GM23338 (cell line): Measurements from ENCODE around the gene ENTPD3. TPM values are rescaled to one million over a fixed set of nuclear protein-coding genes. Genes with fewer than 3 reads are reported as not detected.
A peak's percentile ranks its signal among the peaks of the same experiment; 100 is the strongest.

Experiments
- ATAC-seq: fragments of 200-7000 bp; cut with Tn5 transposase; 3 replicates; pipeline ENCODE4 v1.9.1; 2020
- DNase-seq: peaks from one replicate; pipeline ENCODE4 v3.0.0-alpha.2; 2015; ENCODE audit warnings: low spot score
- H2AFZ ChIP-seq: fragments of 200-600 bp; sonication (generic); 2 replicates; pipeline ENCODE4 v1.8.0; 2016; ENCODE audit warnings: antibody characterized with exemption, mild to moderate bottlenecking, moderate library complexity
- H3F3A ChIP-seq: fragments of 200-600 bp; sonication (generic); replicated peaks from 2 replicates; pipeline ENCODE4 v1.8.0; 2017; ENCODE audit warnings: antibody characterized with exemption, mixed run types, low read depth
- H3K27ac ChIP-seq: fragments of 200-600 bp; sonication (generic); 2 replicates; pipeline ENCODE4 v1.6.1; 2016; ENCODE audit warnings: low read depth
- H3K27me3 ChIP-seq: fragments of 200-600 bp; sonication (generic); 2 replicates; pipeline ENCODE4 v1.8.0; 2016; ENCODE audit warnings: mild to moderate bottlenecking, mixed run types, moderate library complexity; ENCODE audit not compliant: insufficient read depth
- H3K36me3 ChIP-seq: fragments of 200-600 bp; sonication (generic); 2 replicates; pipeline ENCODE4 v1.8.0; 2016; ENCODE audit warnings: mild to moderate bottlenecking; ENCODE audit not compliant: insufficient read depth
- H3K4me1 ChIP-seq: fragments of 200-600 bp; sonication (generic); 2 replicates; pipeline ENCODE4 v1.8.0; 2016; ENCODE audit warnings: mild to moderate bottlenecking, moderate library complexity; ENCODE audit not compliant: insufficient read depth
- H3K4me2 ChIP-seq: fragments of 200-600 bp; sonication (generic); 2 replicates; pipeline ENCODE4 v1.7.1; 2017; ENCODE audit warnings: mixed run types
- H3K4me3 ChIP-seq: fragments of 200-600 bp; sonication (generic); 2 replicates; pipeline ENCODE4 v1.6.1; 2016; ENCODE audit warnings: mixed run types
- H3K79me2 ChIP-seq: fragments of 200-600 bp; sonication (generic); replicated peaks from 2 replicates; pipeline ENCODE4 v1.8.0; 2017; ENCODE audit warnings: mild to moderate bottlenecking; ENCODE audit not compliant: insufficient read depth
- H3K9me2 ChIP-seq: fragments of 200-600 bp; sonication (generic); 2 replicates; pipeline ENCODE4 v1.8.0; 2017; ENCODE audit not compliant: insufficient read depth
- H4K20me1 ChIP-seq: fragments of 200-600 bp; sonication (generic); replicated peaks from 2 replicates; pipeline ENCODE4 v1.8.0; 2017; ENCODE audit warnings: mild to moderate bottlenecking; ENCODE audit not compliant: insufficient read depth
- H3K27ac Mint-ChIP-seq: 2 replicates; pipeline ENCODE4 v1.8.0; 2020; ENCODE audit warnings: inconsistent platforms, mild to moderate bottlenecking, moderate library complexity, mixed read lengths
- H3K27me3 Mint-ChIP-seq: 3 replicates; pipeline ENCODE4 v1.8.0; 2022; ENCODE audit warnings: low read depth, mild to moderate bottlenecking, moderate library complexity, mixed read lengths, inconsistent platforms; ENCODE audit not compliant: insufficient read depth, poor library complexity
- H3K36me3 Mint-ChIP-seq: 3 replicates; pipeline ENCODE4 v1.8.0; 2021; ENCODE audit warnings: low read depth, mild to moderate bottlenecking, inconsistent platforms, moderate library complexity, mixed read lengths
- H3K4me1 Mint-ChIP-seq: 3 replicates; pipeline ENCODE4 v1.8.0; 2020; ENCODE audit warnings: mild to moderate bottlenecking, inconsistent platforms, mixed read lengths
- H3K4me3 Mint-ChIP-seq: 3 replicates; pipeline ENCODE4 v1.8.0; 2021; ENCODE audit warnings: moderate library complexity, mild to moderate bottlenecking, inconsistent platforms, mixed read lengths
- H3K9me3 Mint-ChIP-seq: 3 replicates; pipeline ENCODE4 v1.8.0; 2020; ENCODE audit warnings: moderate library complexity, mild to moderate bottlenecking, inconsistent platforms, mixed read lengths
- CREB1 ChIP-seq: fragments of 250-450 bp; sonication (Bioruptor Pico); IDR thresholded peaks from 2 replicates; pipeline ENCODE4 v1.5.0; 2020; ENCODE audit warnings: low read depth, mild to moderate bottlenecking, moderate library complexity
- EZH2 ChIP-seq: fragments of 200-600 bp; sonication (generic); IDR thresholded peaks from one replicate; pipeline ENCODE4 v1.8.0; 2017; ENCODE audit warnings: antibody characterized with exemption, mild to moderate bottlenecking, low read depth; ENCODE audit not compliant: unreplicated experiment
- EZH2phosphoT487 ChIP-seq: fragments of 200-600 bp; sonication (generic); IDR thresholded peaks from one replicate; pipeline ENCODE4 v1.8.1; 2018; ENCODE audit warnings: antibody characterized with exemption; ENCODE audit not compliant: unreplicated experiment
- JUNB ChIP-seq: IDR thresholded peaks from one replicate; pipeline ENCODE4 v1.6.1; 2016; ENCODE audit warnings: antibody characterized with exemption; ENCODE audit not compliant: unreplicated experiment
- NANOG ChIP-seq: IDR thresholded peaks from 2 replicates; pipeline ENCODE4 v1.6.1; 2016; ENCODE audit warnings: antibody characterized with exemption, borderline replicate concordance
- POLR2AphosphoS5 ChIP-seq: IDR thresholded peaks from 2 replicates; pipeline ENCODE4 v1.6.1; 2016; ENCODE audit warnings: antibody characterized with exemption, low read depth
- STAT1 ChIP-seq: IDR thresholded peaks from one replicate; pipeline ENCODE4 v1.6.1; 2016; ENCODE audit warnings: antibody characterized with exemption; ENCODE audit not compliant: unreplicated experiment
- ZNF114 ChIP-seq: fragments of 250-450 bp; sonication (Bioruptor Pico); IDR thresholded peaks from 2 replicates; pipeline ENCODE4 v1.5.0; 2020; ENCODE audit warnings: mild to moderate bottlenecking, moderate library complexity
- ZNF331 ChIP-seq: fragments of 250-450 bp; sonication (Bioruptor Pico); IDR thresholded peaks from 2 replicates; pipeline ENCODE4 v1.5.0; 2020; ENCODE audit warnings: low read depth, mild to moderate bottlenecking, moderate library complexity
- polyA plus RNA-seq: library from polyadenylated mRNA; unstranded; fragments of >200 nt; fragmentation: Nextera tagmentation; extraction: Ambion mirVana; gene quantifications from 2 replicates; pipeline ENCODE4 v1.2.1, GENCODE V29; 2016
- total RNA-seq: library from RNA; depleted of rRNA; stranded (reverse); fragments of >200 nt; shearing (Covaris generic); gene quantifications from 2 replicates; pipeline ENCODE4 v1.2.3, GENCODE V29; 2014
- TF ChIP-seq, protein P1 (sequence below): fragments of 250-450 bp; sonication (Bioruptor Pico); IDR thresholded peaks from 2 replicates; pipeline ENCODE4 v1.5.0; 2020; ENCODE audit warnings: mild to moderate bottlenecking, moderate library complexity
- TF ChIP-seq, protein P2 (sequence below): IDR thresholded peaks from one replicate; pipeline ENCODE4 v1.6.1; 2018; ENCODE audit warnings: antibody characterized with exemption; ENCODE audit not compliant: unreplicated experiment
- TF ChIP-seq, protein P3 (sequence below): IDR thresholded peaks from 2 replicates; pipeline ENCODE4 v1.6.1; 2016; ENCODE audit warnings: antibody characterized with exemption
- TF ChIP-seq, protein P4 (sequence below), 2 experiments: fragments of 200-600 bp in 1 of 2; sonication (generic) in 1 of 2; conservative IDR thresholded peaks; 2 replicates each; pipeline versions ENCODE4 v1.5.1 to v1.6.1; 2016 to 2017; ENCODE audit warnings: antibody characterized with exemption in 2 of 2, low read depth in 2 of 2, mild to moderate bottlenecking in 2 of 2, moderate library complexity in 1 of 2

Gene ENTPD3
- total and polyA plus RNA-seq, 2 experiments from 2014 or later: 0.32 to 0.63 TPM

DNA sequence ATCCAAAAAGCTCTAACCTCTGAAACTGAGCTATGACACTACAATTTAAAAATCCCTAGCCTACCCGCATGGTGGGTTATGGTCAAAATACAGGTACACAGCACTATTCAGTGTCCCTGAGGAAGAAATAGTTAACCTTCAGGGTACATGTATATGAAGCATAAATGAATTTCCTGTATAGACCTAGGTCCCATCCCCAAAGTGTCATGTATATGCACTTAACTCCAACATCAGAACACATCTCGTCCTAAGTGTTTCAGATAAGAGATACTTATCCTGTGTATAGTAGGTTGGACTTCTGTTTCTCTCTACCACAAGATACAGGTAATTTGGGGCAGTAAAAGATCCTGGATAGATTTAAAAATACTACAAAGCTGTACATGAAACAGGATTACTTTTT is 76.6 kb downstream of the ENTPD3 start:
- Histone ChIP-seq H3K4me2 (no peak overlapping the region), H3K9me2 (no peaks in the 10 kb centered on the region), H3K79me2 (peaks cover 20% of the 10 kb centered on the region), H2AFZ (no peak overlapping the region), H3F3A (peaks cover 51% of the 10 kb centered on the region), H3K27ac (peak overlapping the region; percentile 83; the same call in 1 of the 2 replicates), H4K20me1 (peaks cover 47% of the 10 kb centered on the region), H3K27me3 (no peaks in the 10 kb centered on the region), H3K4me3 (no peak overlapping the region), H3K4me1 (peaks cover 7% of the 10 kb centered on the region), H3K36me3 (peaks cover 54% of the 10 kb centered on the region)
- H3K4me3 Mint-ChIP-seq: no peak overlapping the region
- H3K27ac Mint-ChIP-seq: no peak overlapping the region
- no peak for DNase-seq
- peaks cover 3% of the 10 kb centered on the region for H3K27me3 Mint-ChIP-seq
- ATAC-seq: no peak
- no peaks in the 10 kb centered on the region for H3K9me3 Mint-ChIP-seq
- peaks cover 20% of the 10 kb centered on the region; the same call in 2 of the 3 replicates for H3K4me1 Mint-ChIP-seq
- peaks cover 66% of the 10 kb centered on the region for H3K36me3 Mint-ChIP-seq
- TF ChIP-seq ZNF114 (no peak), EZH2 (no peak), NANOG (no peak), EZH2phosphoT487 (no peak), ZNF331 (CRISPR knock-in tag) (no peak), JUNB (no peak), STAT1 (no peak), CREB1 (CRISPR knock-in tag) (no peak), POLR2AphosphoS5 (no peak)
- TF ChIP-seq, protein P1, sequence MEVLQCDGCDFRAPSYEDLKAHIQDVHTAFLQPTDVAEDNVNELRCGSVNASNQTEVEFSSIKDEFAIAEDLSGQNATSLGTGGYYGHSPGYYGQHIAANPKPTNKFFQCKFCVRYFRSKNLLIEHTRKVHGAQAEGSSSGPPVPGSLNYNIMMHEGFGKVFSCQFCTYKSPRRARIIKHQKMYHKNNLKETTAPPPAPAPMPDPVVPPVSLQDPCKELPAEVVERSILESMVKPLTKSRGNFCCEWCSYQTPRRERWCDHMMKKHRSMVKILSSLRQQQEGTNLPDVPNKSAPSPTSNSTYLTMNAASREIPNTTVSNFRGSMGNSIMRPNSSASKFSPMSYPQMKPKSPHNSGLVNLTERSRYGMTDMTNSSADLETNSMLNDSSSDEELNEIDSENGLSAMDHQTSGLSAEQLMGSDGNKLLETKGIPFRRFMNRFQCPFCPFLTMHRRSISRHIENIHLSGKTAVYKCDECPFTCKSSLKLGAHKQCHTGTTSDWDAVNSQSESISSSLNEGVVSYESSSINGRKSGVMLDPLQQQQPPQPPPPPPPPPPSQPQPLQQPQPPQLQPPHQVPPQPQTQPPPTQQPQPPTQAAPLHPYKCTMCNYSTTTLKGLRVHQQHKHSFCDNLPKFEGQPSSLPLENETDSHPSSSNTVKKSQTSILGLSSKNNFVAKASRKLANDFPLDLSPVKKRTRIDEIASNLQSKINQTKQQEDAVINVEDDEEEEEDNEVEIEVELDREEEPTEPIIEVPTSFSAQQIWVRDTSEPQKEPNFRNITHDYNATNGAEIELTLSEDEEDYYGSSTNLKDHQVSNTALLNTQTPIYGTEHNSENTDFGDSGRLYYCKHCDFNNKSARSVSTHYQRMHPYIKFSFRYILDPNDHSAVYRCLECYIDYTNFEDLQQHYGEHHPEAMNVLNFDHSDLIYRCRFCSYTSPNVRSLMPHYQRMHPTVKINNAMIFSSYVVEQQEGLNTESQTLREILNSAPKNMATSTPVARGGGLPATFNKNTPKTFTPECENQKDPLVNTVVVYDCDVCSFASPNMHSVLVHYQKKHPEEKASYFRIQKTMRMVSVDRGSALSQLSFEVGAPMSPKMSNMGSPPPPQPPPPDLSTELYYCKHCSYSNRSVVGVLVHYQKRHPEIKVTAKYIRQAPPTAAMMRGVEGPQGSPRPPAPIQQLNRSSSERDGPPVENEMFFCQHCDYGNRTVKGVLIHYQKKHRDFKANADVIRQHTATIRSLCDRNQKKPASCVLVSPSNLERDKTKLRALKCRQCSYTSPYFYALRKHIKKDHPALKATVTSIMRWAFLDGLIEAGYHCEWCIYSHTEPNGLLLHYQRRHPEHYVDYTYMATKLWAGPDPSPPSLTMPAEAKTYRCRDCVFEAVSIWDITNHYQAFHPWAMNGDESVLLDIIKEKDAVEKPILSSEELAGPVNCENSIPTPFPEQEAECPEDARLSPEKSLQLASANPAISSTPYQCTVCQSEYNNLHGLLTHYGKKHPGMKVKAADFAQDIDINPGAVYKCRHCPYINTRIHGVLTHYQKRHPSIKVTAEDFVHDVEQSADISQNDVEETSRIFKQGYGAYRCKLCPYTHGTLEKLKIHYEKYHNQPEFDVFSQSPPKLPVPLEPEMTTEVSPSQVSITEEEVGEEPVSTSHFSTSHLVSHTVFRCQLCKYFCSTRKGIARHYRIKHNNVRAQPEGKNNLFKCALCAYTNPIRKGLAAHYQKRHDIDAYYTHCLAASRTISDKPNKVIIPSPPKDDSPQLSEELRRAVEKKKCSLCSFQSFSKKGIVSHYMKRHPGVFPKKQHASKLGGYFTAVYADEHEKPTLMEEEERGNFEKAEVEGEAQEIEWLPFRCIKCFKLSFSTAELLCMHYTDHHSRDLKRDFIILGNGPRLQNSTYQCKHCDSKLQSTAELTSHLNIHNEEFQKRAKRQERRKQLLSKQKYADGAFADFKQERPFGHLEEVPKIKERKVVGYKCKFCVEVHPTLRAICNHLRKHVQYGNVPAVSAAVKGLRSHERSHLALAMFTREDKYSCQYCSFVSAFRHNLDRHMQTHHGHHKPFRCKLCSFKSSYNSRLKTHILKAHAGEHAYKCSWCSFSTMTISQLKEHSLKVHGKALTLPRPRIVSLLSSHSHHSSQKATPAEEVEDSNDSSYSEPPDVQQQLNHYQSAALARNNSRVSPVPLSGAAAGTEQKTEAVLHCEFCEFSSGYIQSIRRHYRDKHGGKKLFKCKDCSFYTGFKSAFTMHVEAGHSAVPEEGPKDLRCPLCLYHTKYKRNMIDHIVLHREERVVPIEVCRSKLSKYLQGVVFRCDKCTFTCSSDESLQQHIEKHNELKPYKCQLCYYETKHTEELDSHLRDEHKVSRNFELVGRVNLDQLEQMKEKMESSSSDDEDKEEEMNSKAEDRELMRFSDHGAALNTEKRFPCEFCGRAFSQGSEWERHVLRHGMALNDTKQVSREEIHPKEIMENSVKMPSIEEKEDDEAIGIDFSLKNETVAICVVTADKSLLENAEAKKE (CRISPR knock-in tag): no peak
- TF ChIP-seq, protein P2, sequence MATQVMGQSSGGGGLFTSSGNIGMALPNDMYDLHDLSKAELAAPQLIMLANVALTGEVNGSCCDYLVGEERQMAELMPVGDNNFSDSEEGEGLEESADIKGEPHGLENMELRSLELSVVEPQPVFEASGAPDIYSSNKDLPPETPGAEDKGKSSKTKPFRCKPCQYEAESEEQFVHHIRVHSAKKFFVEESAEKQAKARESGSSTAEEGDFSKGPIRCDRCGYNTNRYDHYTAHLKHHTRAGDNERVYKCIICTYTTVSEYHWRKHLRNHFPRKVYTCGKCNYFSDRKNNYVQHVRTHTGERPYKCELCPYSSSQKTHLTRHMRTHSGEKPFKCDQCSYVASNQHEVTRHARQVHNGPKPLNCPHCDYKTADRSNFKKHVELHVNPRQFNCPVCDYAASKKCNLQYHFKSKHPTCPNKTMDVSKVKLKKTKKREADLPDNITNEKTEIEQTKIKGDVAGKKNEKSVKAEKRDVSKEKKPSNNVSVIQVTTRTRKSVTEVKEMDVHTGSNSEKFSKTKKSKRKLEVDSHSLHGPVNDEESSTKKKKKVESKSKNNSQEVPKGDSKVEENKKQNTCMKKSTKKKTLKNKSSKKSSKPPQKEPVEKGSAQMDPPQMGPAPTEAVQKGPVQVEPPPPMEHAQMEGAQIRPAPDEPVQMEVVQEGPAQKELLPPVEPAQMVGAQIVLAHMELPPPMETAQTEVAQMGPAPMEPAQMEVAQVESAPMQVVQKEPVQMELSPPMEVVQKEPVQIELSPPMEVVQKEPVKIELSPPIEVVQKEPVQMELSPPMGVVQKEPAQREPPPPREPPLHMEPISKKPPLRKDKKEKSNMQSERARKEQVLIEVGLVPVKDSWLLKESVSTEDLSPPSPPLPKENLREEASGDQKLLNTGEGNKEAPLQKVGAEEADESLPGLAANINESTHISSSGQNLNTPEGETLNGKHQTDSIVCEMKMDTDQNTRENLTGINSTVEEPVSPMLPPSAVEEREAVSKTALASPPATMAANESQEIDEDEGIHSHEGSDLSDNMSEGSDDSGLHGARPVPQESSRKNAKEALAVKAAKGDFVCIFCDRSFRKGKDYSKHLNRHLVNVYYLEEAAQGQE: no peak
- TF ChIP-seq, protein P3, sequence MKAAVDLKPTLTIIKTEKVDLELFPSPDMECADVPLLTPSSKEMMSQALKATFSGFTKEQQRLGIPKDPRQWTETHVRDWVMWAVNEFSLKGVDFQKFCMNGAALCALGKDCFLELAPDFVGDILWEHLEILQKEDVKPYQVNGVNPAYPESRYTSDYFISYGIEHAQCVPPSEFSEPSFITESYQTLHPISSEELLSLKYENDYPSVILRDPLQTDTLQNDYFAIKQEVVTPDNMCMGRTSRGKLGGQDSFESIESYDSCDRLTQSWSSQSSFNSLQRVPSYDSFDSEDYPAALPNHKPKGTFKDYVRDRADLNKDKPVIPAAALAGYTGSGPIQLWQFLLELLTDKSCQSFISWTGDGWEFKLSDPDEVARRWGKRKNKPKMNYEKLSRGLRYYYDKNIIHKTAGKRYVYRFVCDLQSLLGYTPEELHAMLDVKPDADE: no peak
- TF ChIP-seq, protein P4, sequence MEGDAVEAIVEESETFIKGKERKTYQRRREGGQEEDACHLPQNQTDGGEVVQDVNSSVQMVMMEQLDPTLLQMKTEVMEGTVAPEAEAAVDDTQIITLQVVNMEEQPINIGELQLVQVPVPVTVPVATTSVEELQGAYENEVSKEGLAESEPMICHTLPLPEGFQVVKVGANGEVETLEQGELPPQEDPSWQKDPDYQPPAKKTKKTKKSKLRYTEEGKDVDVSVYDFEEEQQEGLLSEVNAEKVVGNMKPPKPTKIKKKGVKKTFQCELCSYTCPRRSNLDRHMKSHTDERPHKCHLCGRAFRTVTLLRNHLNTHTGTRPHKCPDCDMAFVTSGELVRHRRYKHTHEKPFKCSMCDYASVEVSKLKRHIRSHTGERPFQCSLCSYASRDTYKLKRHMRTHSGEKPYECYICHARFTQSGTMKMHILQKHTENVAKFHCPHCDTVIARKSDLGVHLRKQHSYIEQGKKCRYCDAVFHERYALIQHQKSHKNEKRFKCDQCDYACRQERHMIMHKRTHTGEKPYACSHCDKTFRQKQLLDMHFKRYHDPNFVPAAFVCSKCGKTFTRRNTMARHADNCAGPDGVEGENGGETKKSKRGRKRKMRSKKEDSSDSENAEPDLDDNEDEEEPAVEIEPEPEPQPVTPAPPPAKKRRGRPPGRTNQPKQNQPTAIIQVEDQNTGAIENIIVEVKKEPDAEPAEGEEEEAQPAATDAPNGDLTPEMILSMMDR (conservative IDR thresholded peaks at IDR 0.05; ENCODE audit: low read depth in 2 of 2): no peak
